ENCODE measurements around the gene ME2. TPM values are rescaled to one million over a fixed set of nuclear protein-coding genes. Genes with fewer than 3 reads are reported as not detected.
"Not testable (repeated sequence)": the region's sequence is repeated elsewhere in the genome, so short reads cannot be mapped to it uniquely, and the experiment has no call there.

ME2 gene
- total RNA-seq: 54.5 TPM
- long read RNA-seq, full-length matches to known transcripts: 42 of 45 reads
- long read RNA-seq, partial matches to known transcripts: 1 of 45 reads
- long read RNA-seq, other reads (novel, unspliced or antisense): 2 of 45 reads

DNA sequence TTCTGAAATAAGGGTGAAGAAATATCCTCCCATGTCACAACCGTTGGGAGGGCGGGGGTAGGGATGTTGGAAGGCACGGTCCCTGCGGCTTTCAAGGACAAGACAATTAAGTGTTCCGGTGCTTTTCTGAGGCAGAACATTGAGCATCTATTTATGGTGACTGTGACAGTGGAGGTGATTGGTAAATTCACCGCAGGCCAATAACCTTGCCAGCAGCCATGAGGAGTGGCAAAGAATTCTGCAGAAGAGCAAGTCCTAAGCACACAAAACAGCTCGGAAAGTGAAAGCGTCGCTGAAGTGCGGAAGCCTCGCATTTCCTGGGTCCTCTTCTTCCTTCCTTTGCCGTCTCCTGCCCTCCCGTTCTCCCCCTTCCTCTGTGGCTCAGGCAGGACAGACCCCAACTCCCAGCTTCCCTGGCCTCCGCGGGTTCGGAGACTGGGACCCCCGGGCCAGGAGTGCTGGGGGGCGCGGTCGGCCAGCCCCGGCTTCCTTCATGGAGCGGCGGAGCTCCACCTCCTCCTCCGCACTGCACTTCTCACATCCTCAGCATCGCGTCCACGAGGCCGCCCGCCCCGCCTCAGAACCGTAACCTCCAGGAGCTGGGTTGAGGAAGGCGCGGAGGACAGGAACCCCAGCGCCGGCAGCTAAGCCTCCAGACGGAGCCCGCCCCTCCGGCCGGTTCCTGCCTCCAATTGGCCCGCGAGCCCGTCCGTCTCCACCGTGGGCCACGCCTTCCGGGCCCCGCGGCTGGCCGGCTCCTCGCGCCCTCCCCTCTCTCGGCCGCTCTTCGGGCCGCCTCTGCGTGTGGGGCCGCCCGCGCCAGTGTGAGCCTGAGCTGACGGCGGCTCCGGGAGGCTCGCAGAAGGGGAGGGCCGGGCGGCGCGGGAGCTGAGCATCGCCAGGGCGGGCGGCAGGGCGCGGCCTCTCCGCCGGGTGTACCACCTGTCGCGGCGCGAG lies at the start of gene ME2:
ME2 (plus strand) TSS at position 774 of the 957 bp plus-strand sequence. CDS start 16,703 bp downstream, outside the sequence.
- H3K9me3 ChIP-seq (replicated peaks): no peaks in the 10 kb centered on the region
- peak within 1 kb of the TSS; percentile 82 for H3K4me3 ChIP-seq
- peak; percentile 92 for DNase-seq
- no peaks in the 10 kb centered on the region for H3K27me3 ChIP-seq (ENCODE audit: low read depth)
- TF ChIP-seq, protein P1, sequence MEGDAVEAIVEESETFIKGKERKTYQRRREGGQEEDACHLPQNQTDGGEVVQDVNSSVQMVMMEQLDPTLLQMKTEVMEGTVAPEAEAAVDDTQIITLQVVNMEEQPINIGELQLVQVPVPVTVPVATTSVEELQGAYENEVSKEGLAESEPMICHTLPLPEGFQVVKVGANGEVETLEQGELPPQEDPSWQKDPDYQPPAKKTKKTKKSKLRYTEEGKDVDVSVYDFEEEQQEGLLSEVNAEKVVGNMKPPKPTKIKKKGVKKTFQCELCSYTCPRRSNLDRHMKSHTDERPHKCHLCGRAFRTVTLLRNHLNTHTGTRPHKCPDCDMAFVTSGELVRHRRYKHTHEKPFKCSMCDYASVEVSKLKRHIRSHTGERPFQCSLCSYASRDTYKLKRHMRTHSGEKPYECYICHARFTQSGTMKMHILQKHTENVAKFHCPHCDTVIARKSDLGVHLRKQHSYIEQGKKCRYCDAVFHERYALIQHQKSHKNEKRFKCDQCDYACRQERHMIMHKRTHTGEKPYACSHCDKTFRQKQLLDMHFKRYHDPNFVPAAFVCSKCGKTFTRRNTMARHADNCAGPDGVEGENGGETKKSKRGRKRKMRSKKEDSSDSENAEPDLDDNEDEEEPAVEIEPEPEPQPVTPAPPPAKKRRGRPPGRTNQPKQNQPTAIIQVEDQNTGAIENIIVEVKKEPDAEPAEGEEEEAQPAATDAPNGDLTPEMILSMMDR (IDR thresholded peaks at IDR 0.05; ENCODE audit: borderline replicate concordance): no peak
- H3K4me1 ChIP-seq: peaks cover 22% of the 10 kb centered on the region
- intact Hi-C loops (cut with micrococcal nuclease): no loop called here
- H3K27ac ChIP-seq (replicated peaks): peak within 1 kb of the TSS; percentile 95
- no peaks in the 10 kb centered on the region for H3K36me3 ChIP-seq

DNA sequence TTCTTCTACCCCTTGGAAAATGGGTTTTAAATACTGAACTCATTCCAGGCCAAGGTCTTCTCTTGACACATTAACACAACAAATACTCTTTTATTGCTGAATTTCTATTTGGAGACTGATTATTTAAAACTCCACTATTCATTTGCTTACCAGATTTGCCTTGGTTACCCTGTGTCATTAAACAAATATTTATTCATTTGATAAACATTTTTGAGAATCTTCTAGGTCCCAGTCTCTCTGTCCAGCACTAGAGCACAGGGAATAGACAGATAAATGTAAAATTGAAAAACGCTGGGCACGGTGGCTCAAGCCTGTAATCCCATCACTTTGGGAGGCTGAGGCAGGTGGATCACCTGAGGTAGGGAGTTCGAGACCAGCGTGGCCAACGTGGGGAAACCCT lies 49.3 kb upstream of the ME2 start:
- TF ChIP-seq, protein P1 (IDR thresholded peaks at IDR 0.05; ENCODE audit: borderline replicate concordance): no peak
- no peak overlapping the region for H3K27ac ChIP-seq (replicated peaks)
- no peaks in the 10 kb centered on the region for H3K27me3 ChIP-seq (ENCODE audit: low read depth)
- no peaks in the 10 kb centered on the region for H3K4me1 ChIP-seq
- no peaks in the 10 kb centered on the region for H3K9me3 ChIP-seq (replicated peaks)
- no peak overlapping the region for H3K4me3 ChIP-seq
- no peak for DNase-seq
- H3K36me3 ChIP-seq: no peaks in the 10 kb centered on the region
- intact Hi-C loops (cut with micrococcal nuclease): loop anchor here (10.0 kb wide), 1 partner anchor 225 kb away; no protein-coding TSS in a partner anchor

DNA sequence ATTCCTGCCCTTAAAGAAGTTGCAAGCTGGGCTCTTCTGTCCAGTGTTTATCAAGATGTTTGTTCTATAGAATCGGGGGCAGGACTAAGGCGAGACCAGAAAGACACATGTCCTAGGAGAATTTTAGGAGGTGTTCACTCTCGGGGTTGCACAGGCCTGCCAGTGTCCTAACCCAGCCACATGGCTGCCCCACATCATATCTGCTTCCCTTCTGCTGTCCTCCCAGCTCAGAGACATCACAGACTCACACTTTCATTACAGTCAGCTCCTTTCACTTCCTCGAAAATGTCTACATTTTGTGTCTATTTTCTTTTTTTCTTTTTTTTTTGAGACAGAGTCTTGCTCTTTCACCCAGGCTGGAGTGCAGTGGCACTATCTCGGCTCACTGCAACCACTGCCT lies 48.4 kb upstream of the ME2 start:
- H3K27ac ChIP-seq (replicated peaks): no peak overlapping the region
- no peak overlapping the region for H3K4me3 ChIP-seq
- no peaks in the 10 kb centered on the region for H3K36me3 ChIP-seq
- DNase-seq: no peak
- TF ChIP-seq, protein P1 (IDR thresholded peaks at IDR 0.05; ENCODE audit: borderline replicate concordance): no peak
- intact Hi-C loops (cut with micrococcal nuclease): no loop called here
- H3K4me1 ChIP-seq: no peaks in the 10 kb centered on the region
- no peaks in the 10 kb centered on the region for H3K9me3 ChIP-seq (replicated peaks)
- H3K27me3 ChIP-seq (ENCODE audit: low read depth): no peaks in the 10 kb centered on the region

DNA sequence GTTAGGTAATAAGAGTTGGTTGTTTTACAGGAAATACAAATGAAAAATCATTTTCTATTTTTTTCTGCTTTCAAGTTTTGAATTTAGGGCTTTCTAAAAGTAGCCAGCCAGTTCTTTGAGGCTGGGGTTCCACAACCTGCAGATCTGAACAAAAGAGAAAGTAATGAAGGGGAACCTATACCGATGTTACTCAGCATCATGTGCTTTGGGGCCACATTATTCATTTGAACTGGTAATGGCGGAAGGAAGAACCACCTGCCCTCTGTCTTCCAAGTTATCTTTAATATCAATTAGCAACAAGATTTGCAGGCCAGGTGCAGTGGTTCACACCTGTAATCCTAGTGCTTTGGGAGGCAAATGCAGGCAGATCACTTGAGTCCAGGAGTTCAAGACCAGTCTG lies 46.2 kb upstream of the ME2 start:
- DNase-seq: no peak
- TF ChIP-seq, protein P1 (IDR thresholded peaks at IDR 0.05; ENCODE audit: borderline replicate concordance): no peak
- peaks cover 6% of the 10 kb centered on the region for H3K4me1 ChIP-seq

DNA sequence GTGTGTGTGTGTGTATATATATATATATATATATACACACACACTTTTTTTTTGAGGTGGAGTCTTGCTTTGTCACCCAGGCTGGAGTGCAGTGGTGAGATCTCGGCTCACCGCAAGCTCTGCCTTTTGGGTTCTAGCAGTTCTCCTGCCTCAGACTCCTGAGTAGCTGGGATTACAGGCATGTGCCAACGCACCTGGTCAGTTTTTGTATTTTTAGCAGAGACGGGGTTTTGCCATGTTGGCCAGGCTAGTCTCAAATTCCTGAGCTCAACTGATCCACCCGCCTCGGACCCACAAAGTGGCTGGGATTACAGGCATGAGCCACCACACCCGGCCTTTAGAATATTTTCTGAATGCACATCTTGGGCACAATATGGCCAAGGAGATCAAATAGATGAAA lies 45.4 kb upstream of the ME2 start:
- intact Hi-C loops (cut with micrococcal nuclease); H3K9me3 ChIP-seq (replicated peaks); H3K4me1 ChIP-seq; H3K4me3 ChIP-seq; DNase-seq; H3K27ac ChIP-seq (replicated peaks); H3K27me3 ChIP-seq (ENCODE audit: low read depth); H3K36me3 ChIP-seq: not testable (repeated sequence)

More for the DNA sequence above, 46.2 kb upstream of the ME2 start:
- no peak overlapping the region for H3K27ac ChIP-seq (replicated peaks)
- no peaks in the 10 kb centered on the region for H3K36me3 ChIP-seq
- H3K9me3 ChIP-seq (replicated peaks): no peaks in the 10 kb centered on the region
- no peaks in the 10 kb centered on the region for H3K27me3 ChIP-seq (ENCODE audit: low read depth)
- intact Hi-C loops (cut with micrococcal nuclease): no loop called here
- H3K4me3 ChIP-seq: no peak overlapping the region

DNA sequence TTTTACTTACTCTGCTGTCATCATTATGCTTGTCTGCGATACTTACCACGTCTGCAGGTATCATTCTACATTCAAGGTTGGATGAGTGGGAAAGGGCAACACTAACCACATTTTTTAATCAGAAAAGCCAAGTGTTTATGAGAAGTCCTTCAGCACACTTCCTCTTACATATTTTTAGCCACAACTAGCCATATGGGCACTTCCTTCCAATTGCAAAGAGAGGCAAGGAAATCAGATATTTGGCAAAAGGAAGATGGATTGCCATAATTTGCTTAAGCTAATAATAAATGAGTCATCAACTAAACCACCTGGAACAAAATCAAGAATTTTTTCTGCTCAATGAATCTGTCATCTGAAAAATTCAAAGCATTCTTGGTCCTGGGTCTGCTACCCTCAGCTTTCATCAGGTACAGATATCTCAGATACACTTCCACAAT lies 42.4 kb upstream of the ME2 start:
- Histone ChIP-seq H3K27ac (replicated peaks) (no peak overlapping the region), H3K27me3 (ENCODE audit: low read depth) (no peaks in the 10 kb centered on the region), H3K9me3 (replicated peaks) (no peaks in the 10 kb centered on the region), H3K4me3 (no peak overlapping the region), H3K4me1 (peaks cover 29% of the 10 kb centered on the region), H3K36me3 (no peaks in the 10 kb centered on the region)
- TF ChIP-seq, protein P1 (IDR thresholded peaks at IDR 0.05; ENCODE audit: borderline replicate concordance): no peak
- intact Hi-C loops (cut with micrococcal nuclease): no loop called here
- no peak for DNase-seq
